Uterus (tissue), 4 donors: ENCODE results near the gene LIME1. TPM values are rescaled to one million over a fixed set of nuclear protein-coding genes. Genes with fewer than 3 reads are reported as not detected.

Source experiments
- DNase-seq, 2 donors: peaks; one replicate each; pipeline ENCODE4 v3.0.0-alpha.2; 2019 to 2020
- H3K27ac ChIP-seq, 2 donors: fragments of 200-600 bp; sonication (generic); 1 replicate in 1 of 2; 2 replicates in 1 of 2; pipeline ENCODE4 v1.5.1; 2016 to 2018
- H3K27me3 ChIP-seq, 2 donors: fragments of 200-600 bp; sonication (generic); one replicate each; pipeline ENCODE4 v1.5.1; 2018 to 2019; ENCODE audit warnings: control low read depth in 1 of 2
- H3K36me3 ChIP-seq, 2 donors: fragments of 200-600 bp; sonication (generic); one replicate each; pipeline ENCODE4 v1.5.1; 2019; ENCODE audit warnings: control low read depth in 1 of 2
- H3K4me1 ChIP-seq, 2 donors: fragments of 200-600 bp; sonication (generic); one replicate each; pipeline ENCODE4 v1.5.1; 2018 to 2019; ENCODE audit warnings: control low read depth in 1 of 2
- H3K4me3 ChIP-seq, 2 donors: fragments of 200-600 bp; sonication (generic); 1 replicate in 1 of 2; 2 replicates in 1 of 2; pipeline ENCODE4 v1.5.1; 2018 to 2019; ENCODE audit warnings: mild to moderate bottlenecking in 1 of 2
- H3K9me3 ChIP-seq, 2 donors: fragments of 200-600 bp; sonication (generic); one replicate each; pipeline ENCODE4 v1.5.1; 2019; ENCODE audit warnings: control low read depth in 1 of 2
- POLR2A ChIP-seq, 2 donors: fragments of 450-650 bp; IDR thresholded peaks; one replicate each; pipeline ENCODE4 v1.6.1; 2016; ENCODE audit warnings: antibody characterized with exemption in 2 of 2, mild to moderate bottlenecking in 1 of 2, moderate library complexity in 1 of 2
- intact Hi-C: fragments of 100-400 bp; cut with DNase I; formaldehyde crosslinking; loops from one replicate; pipeline ENCODE4 v1.15.1; 2023; ENCODE audit warnings: low total_unique reads
- total RNA-seq, 4 donors: library from RNA; depleted of rRNA in 3 of 4; stranded (reverse); fragments of >200 nt in 3 of 4; gene quantifications; one replicate each; pipeline versions ENCODE4 v1.1.0 to v1.2.4, GENCODE V29; 2014 to 2023
- TF ChIP-seq, protein P1 (sequence below), 4 experiments: fragments of 200-600 bp in 2 of 4; fragments of 450-650 bp in 2 of 4; sonication (generic) in 2 of 4; IDR thresholded peaks; one replicate each; pipeline ENCODE4 v1.5.1; 2016 to 2019; ENCODE audit warnings: antibody characterized with exemption in 4 of 4, mild to moderate bottlenecking in 2 of 4, moderate library complexity in 1 of 4
- donor health status: DM: yes; HTN: yes; CAD: no.

The LIME1 gene
- total RNA-seq, 4 donors from 2014 or later: 2.6 to 10.5 (median 8.4) TPM

DNA sequence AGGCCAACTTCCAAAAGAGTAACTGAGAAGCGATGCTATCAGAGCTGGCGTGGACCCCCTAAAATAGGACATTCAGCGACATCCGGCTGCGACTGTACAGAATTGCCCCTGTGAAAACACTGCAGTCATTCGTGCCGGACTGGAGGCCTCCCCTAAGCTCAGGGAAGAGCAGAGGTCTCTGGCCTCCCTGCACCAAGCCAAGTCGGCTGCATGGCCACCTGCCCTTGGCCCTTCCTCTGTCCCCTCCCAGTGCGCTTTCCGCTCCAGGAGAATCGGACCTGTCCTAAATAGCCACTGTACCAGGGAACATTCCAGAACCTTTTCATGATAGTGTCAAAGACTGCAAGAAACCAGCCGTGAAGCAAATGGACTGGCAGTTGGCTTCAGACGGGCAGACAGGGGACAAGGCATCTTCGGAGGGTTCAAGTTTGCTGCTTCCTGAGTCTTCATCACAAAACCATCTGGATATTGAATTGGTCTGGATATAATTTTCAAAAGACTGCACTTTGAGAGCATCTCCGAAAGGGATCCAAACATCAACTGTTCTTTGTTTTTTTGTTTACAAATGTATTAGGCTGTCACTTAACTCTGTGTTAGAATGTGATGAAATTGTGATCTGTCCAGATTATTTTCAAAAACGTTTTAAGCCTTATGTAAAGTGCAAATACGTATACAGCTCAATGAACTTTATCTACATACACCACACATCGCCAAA is 19.6 kb downstream of the LIME1 start:
- intact Hi-C loops: no loop called here
- DNase-seq: no peak

DNA sequence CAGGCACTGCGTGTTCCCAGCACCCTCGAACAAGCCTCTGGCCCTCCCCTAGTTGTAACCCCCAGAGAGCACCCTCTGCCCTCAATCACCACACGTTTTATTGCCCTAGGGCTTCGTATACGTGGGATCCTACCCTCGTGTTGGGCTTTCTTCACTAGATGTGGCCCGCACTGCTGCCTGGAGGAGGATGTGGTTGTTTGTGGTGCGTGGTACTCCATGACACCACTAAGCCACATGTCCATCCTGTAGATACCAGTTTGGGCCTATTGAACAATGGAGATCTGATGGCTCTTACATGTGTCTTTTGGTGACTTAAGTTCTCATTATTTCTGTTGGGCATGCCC is 20.2 kb downstream of the LIME1 start:
- Histone ChIP-seq H3K9me3 (no peaks in the 10 kb centered on the region), H3K4me3 (no peak overlapping the region), H3K27me3 (no peaks in the 10 kb centered on the region), H3K36me3 (no peaks in the 10 kb centered on the region), H3K27ac (no peak overlapping the region), H3K4me1 (no peaks in the 10 kb centered on the region)
- DNase-seq: no peak
- no peak for TF ChIP-seq POLR2A (IDR thresholded peaks at IDR 0.05)
- TF ChIP-seq, protein P1, sequence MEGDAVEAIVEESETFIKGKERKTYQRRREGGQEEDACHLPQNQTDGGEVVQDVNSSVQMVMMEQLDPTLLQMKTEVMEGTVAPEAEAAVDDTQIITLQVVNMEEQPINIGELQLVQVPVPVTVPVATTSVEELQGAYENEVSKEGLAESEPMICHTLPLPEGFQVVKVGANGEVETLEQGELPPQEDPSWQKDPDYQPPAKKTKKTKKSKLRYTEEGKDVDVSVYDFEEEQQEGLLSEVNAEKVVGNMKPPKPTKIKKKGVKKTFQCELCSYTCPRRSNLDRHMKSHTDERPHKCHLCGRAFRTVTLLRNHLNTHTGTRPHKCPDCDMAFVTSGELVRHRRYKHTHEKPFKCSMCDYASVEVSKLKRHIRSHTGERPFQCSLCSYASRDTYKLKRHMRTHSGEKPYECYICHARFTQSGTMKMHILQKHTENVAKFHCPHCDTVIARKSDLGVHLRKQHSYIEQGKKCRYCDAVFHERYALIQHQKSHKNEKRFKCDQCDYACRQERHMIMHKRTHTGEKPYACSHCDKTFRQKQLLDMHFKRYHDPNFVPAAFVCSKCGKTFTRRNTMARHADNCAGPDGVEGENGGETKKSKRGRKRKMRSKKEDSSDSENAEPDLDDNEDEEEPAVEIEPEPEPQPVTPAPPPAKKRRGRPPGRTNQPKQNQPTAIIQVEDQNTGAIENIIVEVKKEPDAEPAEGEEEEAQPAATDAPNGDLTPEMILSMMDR (IDR thresholded peaks at IDR 0.05): no peak
- intact Hi-C loops: no loop called here

More for the DNA sequence above, 19.6 kb downstream of the LIME1 start:
- H3K9me3 ChIP-seq: no peaks in the 10 kb centered on the region
- H3K27ac ChIP-seq: no peak overlapping the region
- TF ChIP-seq POLR2A (IDR thresholded peaks at IDR 0.05): no peak
- TF ChIP-seq, protein P1 (IDR thresholded peaks at IDR 0.05): no peak
- no peaks in the 10 kb centered on the region for H3K4me1 ChIP-seq
- H3K27me3 ChIP-seq: no peaks in the 10 kb centered on the region
- H3K4me3 ChIP-seq: no peak overlapping the region
- H3K36me3 ChIP-seq: no peaks in the 10 kb centered on the region

DNA sequence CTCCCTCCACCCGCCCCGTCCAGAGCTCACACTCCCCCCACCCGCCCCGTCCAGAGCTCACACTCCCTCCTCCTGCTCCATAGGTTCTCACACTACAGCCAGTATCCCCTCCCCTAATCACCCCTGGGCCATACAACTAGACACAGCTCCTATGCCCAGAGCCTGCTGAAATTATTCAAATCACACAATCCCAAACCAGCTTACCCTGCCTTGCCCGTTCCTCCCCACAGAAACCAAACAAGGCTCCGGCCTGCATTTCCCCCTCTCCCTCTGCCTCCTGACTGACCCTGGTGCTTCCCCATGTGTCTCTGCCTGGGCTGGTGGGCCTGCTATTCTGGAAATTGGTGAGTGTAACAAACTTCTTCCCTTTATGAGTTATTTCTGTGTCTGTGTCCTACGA is 21.7 kb downstream of the LIME1 start:
- intact Hi-C loops: no loop called here
- H3K36me3 ChIP-seq: no peaks in the 10 kb centered on the region
- no peak for DNase-seq
- no peaks in the 10 kb centered on the region for H3K27me3 ChIP-seq
- H3K4me1 ChIP-seq: no peaks in the 10 kb centered on the region
- H3K9me3 ChIP-seq: no peaks in the 10 kb centered on the region
- H3K27ac ChIP-seq: no peak overlapping the region
- TF ChIP-seq, protein P1 (IDR thresholded peaks at IDR 0.05): no peak
- no peak for TF ChIP-seq POLR2A (IDR thresholded peaks at IDR 0.05)
- H3K4me3 ChIP-seq: no peak overlapping the region

DNA sequence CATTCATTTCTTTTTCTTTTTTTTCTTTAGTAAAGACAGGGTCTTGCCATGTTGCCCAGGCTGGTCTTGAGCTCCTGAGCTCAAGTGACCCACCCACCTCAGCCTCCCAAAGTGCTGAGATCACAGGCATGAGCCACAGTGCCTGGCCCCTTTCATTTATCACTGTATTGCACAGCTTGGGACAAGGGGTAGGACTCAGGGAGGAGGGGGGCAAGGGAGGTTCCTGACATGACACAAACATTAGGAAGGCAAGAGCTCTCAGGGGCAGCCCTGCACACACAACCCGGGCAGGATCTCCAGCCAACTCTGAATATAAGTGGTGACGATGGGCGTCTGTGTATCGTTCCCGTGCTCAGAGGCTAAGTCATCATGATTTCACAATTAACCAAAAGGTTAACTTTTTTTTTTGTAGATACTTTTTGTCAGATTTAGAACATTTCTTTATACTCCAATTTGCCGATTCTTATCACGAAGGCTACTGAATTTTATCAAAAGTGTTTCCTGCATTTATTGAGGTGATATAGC is 23.0 kb downstream of the LIME1 start:
- no peak for DNase-seq
- TF ChIP-seq, protein P1 (IDR thresholded peaks at IDR 0.05): no peak
- TF ChIP-seq POLR2A (IDR thresholded peaks at IDR 0.05): no peak
- no peak overlapping the region for H3K27ac ChIP-seq
- no peaks in the 10 kb centered on the region for H3K4me1 ChIP-seq
- intact Hi-C loops: no loop called here
- no peaks in the 10 kb centered on the region for H3K36me3 ChIP-seq
- H3K27me3 ChIP-seq: no peaks in the 10 kb centered on the region
- no peak overlapping the region for H3K4me3 ChIP-seq
- H3K9me3 ChIP-seq: no peaks in the 10 kb centered on the region

DNA sequence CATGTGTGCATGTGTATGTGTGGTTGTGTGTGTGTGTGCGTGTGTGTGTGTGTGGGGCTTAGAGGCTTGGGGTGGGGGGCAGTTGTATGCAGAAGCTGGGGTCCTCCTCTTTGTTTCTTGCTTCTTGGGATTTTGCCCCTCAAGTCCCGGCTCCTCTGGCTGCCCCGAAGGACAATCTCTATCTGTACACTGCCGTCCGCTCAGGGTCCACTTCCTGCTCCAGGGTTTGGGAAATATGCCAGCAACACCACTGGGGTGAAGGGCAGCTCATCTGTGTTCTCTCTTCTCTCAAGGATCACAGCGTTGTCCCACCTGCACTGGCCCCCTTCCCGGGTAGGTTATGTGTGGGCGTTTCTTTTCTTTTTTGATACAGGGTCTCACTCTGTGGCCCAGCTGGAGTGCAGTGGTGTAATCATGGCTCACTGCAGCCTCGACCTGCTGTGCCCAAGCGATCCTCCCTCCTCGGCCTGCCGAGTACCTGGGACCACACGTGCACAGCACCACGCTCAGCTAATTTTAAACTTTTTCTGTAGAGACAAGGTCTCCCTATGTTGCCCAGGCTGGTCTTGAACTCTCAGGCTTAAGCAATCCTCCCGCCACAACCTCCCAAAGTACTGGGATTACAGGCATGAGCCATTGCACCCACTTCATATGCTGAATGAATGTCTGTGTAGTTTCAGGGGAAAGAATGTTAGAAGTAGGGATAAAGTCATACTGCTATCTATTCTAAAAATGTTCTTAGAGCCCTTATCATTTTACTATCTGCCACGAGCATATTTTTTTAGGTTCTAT is 28.8 kb downstream of the LIME1 start:
- H3K27ac ChIP-seq: no peak overlapping the region
- H3K27me3 ChIP-seq: no peaks in the 10 kb centered on the region
- TF ChIP-seq, protein P1 (IDR thresholded peaks at IDR 0.05): no peak
- TF ChIP-seq POLR2A (IDR thresholded peaks at IDR 0.05): no peak
- H3K4me1 ChIP-seq: no peaks in the 10 kb centered on the region
- DNase-seq: no peak
- H3K36me3 ChIP-seq: no peaks in the 10 kb centered on the region
- no peaks in the 10 kb centered on the region for H3K9me3 ChIP-seq
- H3K4me3 ChIP-seq: no peak overlapping the region
- intact Hi-C loops: no loop called here
